SU-DHL-6 (cell line): ENCODE data around the gene ACKR3.

Source experiments
- EZH2phosphoT487 ChIP-seq: fragments of 200-600 bp; sonication (generic), shearing (Covaris generic); conservative IDR thresholded peaks from 2 replicates; pipeline ENCODE4 v1.6.1; 2018; ENCODE audit warnings: mild to moderate bottlenecking, antibody characterized with exemption, low read length, moderate library complexity, mixed read lengths
- TF ChIP-seq, protein P1 (sequence below): fragments of 200-600 bp; sonication (generic); IDR thresholded peaks from one replicate; pipeline ENCODE4 v1.5.1; 2017; ENCODE audit warnings: antibody characterized with exemption, mild to moderate bottlenecking, low read length, moderate library complexity; ENCODE audit not compliant: insufficient read depth, poor library complexity, severe bottlenecking

DNA sequence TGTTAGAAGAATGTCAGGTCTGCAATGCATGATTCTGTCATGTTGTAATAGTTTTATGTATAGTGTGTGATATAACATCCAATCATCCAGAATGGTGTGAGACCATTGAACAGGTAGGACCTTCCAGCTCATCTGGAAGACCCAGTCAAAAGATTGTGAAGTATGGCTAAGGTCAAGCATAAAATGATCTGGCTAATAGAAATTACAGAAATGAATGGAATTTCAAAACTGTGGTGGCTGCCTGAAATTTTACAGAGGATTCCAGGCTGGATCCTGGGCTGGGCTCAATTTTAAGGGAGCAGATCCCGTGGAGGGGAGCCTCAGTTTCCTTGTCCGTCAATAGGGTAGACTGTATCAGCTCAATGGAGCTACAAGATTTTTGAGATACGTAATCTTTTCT lies 39.1 kb downstream of the ACKR3 start:
- TF ChIP-seq, protein P1, sequence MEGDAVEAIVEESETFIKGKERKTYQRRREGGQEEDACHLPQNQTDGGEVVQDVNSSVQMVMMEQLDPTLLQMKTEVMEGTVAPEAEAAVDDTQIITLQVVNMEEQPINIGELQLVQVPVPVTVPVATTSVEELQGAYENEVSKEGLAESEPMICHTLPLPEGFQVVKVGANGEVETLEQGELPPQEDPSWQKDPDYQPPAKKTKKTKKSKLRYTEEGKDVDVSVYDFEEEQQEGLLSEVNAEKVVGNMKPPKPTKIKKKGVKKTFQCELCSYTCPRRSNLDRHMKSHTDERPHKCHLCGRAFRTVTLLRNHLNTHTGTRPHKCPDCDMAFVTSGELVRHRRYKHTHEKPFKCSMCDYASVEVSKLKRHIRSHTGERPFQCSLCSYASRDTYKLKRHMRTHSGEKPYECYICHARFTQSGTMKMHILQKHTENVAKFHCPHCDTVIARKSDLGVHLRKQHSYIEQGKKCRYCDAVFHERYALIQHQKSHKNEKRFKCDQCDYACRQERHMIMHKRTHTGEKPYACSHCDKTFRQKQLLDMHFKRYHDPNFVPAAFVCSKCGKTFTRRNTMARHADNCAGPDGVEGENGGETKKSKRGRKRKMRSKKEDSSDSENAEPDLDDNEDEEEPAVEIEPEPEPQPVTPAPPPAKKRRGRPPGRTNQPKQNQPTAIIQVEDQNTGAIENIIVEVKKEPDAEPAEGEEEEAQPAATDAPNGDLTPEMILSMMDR, result no peak
- no peak for TF ChIP-seq EZH2phosphoT487
